ENCODE data around the gene ICAM2.

The ICAM2 gene

GRCh38 chr17:63998721-63999679 lies 21.4 kb downstream of the ICAM2 start:
- Histone ChIP-seq H3K4me1 (peaks cover 85% of the 10 kb centered on the region), H4K20me1 (peaks cover 23% of the 10 kb centered on the region; the same call in 1 of the 2 replicates), H3K4me2 (peak overlapping the region; percentile 96), H3K27ac (no peak overlapping the region), H3K36me3 (peaks cover 31% of the 10 kb centered on the region), H3K4me3 (peak overlapping the region; percentile 72), H3K9ac (peak overlapping the region; percentile 58), H3K27me3 (no peaks in the 10 kb centered on the region), H3K9me3 (no peaks in the 10 kb centered on the region)
- TF ChIP-seq Cebpa-rat (IDR thresholded peaks at IDR 0.05), result no peak

- H3K4me3 ChIP-seq, result peak within 1 kb of the TSS; percentile 72
Measured at GRCh38 chr17:63998050-63998720, 22.2 kb downstream of the ICAM2 start, which contains the start of gene PRR29. Gene PRR29, plus strand, starts transcription at chr17:63998351. Its CDS starts 14 bp downstream, at chr17:63998365.

GRCh38 chr17:63997341-63998048 lies 22.9 kb downstream of the ICAM2 start:
- Histone ChIP-seq H3K27ac (peak overlapping the region; percentile 3; the same call in 1 of the 2 replicates), H4K20me1 (peaks cover 8% of the 10 kb centered on the region; the same call in 1 of the 2 replicates), H3K9me3 (no peaks in the 10 kb centered on the region), H3K4me1 (peaks cover 79% of the 10 kb centered on the region), H3K27me3 (no peaks in the 10 kb centered on the region), H3K36me3 (peaks cover 16% of the 10 kb centered on the region), H3K4me3 (peak overlapping the region; percentile 72), H3K9ac (peak overlapping the region; percentile 58), H3K4me2 (peak overlapping the region; percentile 96)
- no peak for TF ChIP-seq Cebpa-rat (IDR thresholded peaks at IDR 0.05)

More at GRCh38 chr17:63998050-63998720, 22.2 kb downstream of the ICAM2 start, which contains the start of gene PRR29:
- H3K4me1 ChIP-seq, result peaks cover 82% of the 10 kb centered on the region
- no peaks in the 10 kb centered on the region for H3K27me3 ChIP-seq
- H3K9me3 ChIP-seq, result no peaks in the 10 kb centered on the region
- peak within 1 kb of the TSS; percentile 96 for H3K4me2 ChIP-seq
- H4K20me1 ChIP-seq, result peaks cover 15% of the 10 kb centered on the region; the same call in 1 of the 2 replicates
- H3K27ac ChIP-seq, result peak within 1 kb of the TSS; percentile 3; the same call in 1 of the 2 replicates
- TF ChIP-seq Cebpa-rat (IDR thresholded peaks at IDR 0.05), result no peak
- H3K36me3 ChIP-seq, result peaks cover 23% of the 10 kb centered on the region
- H3K9ac ChIP-seq, result peak within 1 kb of the TSS; percentile 58

GRCh38 chr17:63996430-63997182 lies 23.8 kb downstream of the ICAM2 start:
- no peaks in the 10 kb centered on the region; the same call in 1 of the 2 replicates for H4K20me1 ChIP-seq
- H3K4me3 ChIP-seq, result no peak overlapping the region
- no peaks in the 10 kb centered on the region for H3K27me3 ChIP-seq
- H3K9me3 ChIP-seq, result no peaks in the 10 kb centered on the region
- H3K9ac ChIP-seq, result no peak overlapping the region
- peak overlapping the region; percentile 96; the same call in 1 of the 2 replicates for H3K4me2 ChIP-seq
- no peak overlapping the region for H3K27ac ChIP-seq
- H3K36me3 ChIP-seq, result peaks cover 7% of the 10 kb centered on the region
- no peak for TF ChIP-seq Cebpa-rat (IDR thresholded peaks at IDR 0.05)
- H3K4me1 ChIP-seq, result peaks cover 79% of the 10 kb centered on the region

- H3K36me3 ChIP-seq, result no peaks in the 10 kb centered on the region
- H3K4me2 ChIP-seq, result no peak overlapping the region
- H3K27me3 ChIP-seq, result no peaks in the 10 kb centered on the region
- H4K20me1 ChIP-seq, result no peaks in the 10 kb centered on the region
- peaks cover 78% of the 10 kb centered on the region for H3K4me1 ChIP-seq
- H3K27ac ChIP-seq, result no peak overlapping the region
- no peak overlapping the region for H3K9ac ChIP-seq
- H3K4me3 ChIP-seq, result no peak overlapping the region
- no peak for TF ChIP-seq Cebpa-rat (IDR thresholded peaks at IDR 0.05)
- no peaks in the 10 kb centered on the region for H3K9me3 ChIP-seq
Measured at GRCh38 chr17:63995626-63996025, 24.8 kb downstream of the ICAM2 start.

GRCh38 chr17:63993368-63993985 lies 27.0 kb downstream of the ICAM2 start:
- H3K4me1 ChIP-seq, result peaks cover 79% of the 10 kb centered on the region
- peak overlapping the region; percentile 42; the same call in 1 of the 2 replicates for H3K4me2 ChIP-seq
- H3K36me3 ChIP-seq, result no peaks in the 10 kb centered on the region
- H3K9ac ChIP-seq, result no peak overlapping the region
- TF ChIP-seq Cebpa-rat (IDR thresholded peaks at IDR 0.05), result no peak
- no peak overlapping the region for H3K27ac ChIP-seq
- no peaks in the 10 kb centered on the region for H4K20me1 ChIP-seq
- H3K4me3 ChIP-seq, result no peak overlapping the region
- no peaks in the 10 kb centered on the region for H3K27me3 ChIP-seq
- H3K9me3 ChIP-seq, result no peaks in the 10 kb centered on the region

- no peaks in the 10 kb centered on the region for H4K20me1 ChIP-seq
- H3K4me3 ChIP-seq, result no peak overlapping the region
- H3K9me3 ChIP-seq, result no peaks in the 10 kb centered on the region
- H3K36me3 ChIP-seq, result no peaks in the 10 kb centered on the region
- H3K27me3 ChIP-seq, result no peaks in the 10 kb centered on the region
- H3K27ac ChIP-seq, result peak overlapping the region; percentile 49
- no peak for TF ChIP-seq Cebpa-rat (IDR thresholded peaks at IDR 0.05)
- peaks cover 85% of the 10 kb centered on the region for H3K4me1 ChIP-seq
- peak overlapping the region; percentile 58 for H3K4me2 ChIP-seq
- H3K9ac ChIP-seq, result no peak overlapping the region
Measured at GRCh38 chr17:63991611-63992010, 28.8 kb downstream of the ICAM2 start.

GRCh38 chr17:63989622-63990345 lies 30.6 kb downstream of the ICAM2 start:
- no peaks in the 10 kb centered on the region for H3K27me3 ChIP-seq
- no peaks in the 10 kb centered on the region for H3K36me3 ChIP-seq
- H3K9ac ChIP-seq, result peak overlapping the region; percentile 59; the same call in 1 of the 2 replicates
- H4K20me1 ChIP-seq, result no peaks in the 10 kb centered on the region
- no peak for TF ChIP-seq Cebpa-rat (IDR thresholded peaks at IDR 0.05)
- peak overlapping the region; percentile 88 for H3K27ac ChIP-seq
- H3K4me3 ChIP-seq, result no peak overlapping the region
- H3K4me1 ChIP-seq, result peaks cover 94% of the 10 kb centered on the region
- no peaks in the 10 kb centered on the region for H3K9me3 ChIP-seq
- peak overlapping the region; percentile 90 for H3K4me2 ChIP-seq

All from BLaER1 (cell line).